HG03066 (cell line): ENCODE results near the gene KCTD13.
"Not testable (repeated sequence)": the region's sequence is repeated elsewhere in the genome, so short reads cannot be mapped to it uniquely, and the experiment has no call there.

Experiments
- ATAC-seq: cut with Tn5 transposase; IDR thresholded peaks from one replicate; pipeline ENCODE4 v1.9.1; 2021; ENCODE audit warnings: low read depth; ENCODE audit not compliant: unreplicated experiment

The KCTD13 gene

DNA sequence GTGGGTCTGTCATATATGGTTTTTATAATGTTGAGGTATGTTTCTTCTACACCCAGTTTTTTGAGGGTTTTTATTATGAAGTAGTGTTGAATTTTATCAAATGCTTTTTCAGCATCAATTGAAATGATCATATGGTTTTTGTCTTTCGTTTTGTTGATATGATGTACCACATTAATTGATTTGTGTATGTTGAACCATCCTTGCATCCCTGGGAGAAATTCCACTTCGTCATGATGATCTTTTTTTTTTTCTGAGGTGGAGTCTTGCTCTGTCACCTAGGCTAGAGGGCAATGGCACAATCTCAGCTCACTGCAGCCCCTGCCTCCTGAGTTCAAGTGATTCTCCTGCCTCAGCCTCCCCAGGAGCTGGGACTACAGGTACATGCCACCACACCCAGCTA, 21.9 kb upstream of the KCTD13 start:
- ATAC-seq = no peak

DNA sequence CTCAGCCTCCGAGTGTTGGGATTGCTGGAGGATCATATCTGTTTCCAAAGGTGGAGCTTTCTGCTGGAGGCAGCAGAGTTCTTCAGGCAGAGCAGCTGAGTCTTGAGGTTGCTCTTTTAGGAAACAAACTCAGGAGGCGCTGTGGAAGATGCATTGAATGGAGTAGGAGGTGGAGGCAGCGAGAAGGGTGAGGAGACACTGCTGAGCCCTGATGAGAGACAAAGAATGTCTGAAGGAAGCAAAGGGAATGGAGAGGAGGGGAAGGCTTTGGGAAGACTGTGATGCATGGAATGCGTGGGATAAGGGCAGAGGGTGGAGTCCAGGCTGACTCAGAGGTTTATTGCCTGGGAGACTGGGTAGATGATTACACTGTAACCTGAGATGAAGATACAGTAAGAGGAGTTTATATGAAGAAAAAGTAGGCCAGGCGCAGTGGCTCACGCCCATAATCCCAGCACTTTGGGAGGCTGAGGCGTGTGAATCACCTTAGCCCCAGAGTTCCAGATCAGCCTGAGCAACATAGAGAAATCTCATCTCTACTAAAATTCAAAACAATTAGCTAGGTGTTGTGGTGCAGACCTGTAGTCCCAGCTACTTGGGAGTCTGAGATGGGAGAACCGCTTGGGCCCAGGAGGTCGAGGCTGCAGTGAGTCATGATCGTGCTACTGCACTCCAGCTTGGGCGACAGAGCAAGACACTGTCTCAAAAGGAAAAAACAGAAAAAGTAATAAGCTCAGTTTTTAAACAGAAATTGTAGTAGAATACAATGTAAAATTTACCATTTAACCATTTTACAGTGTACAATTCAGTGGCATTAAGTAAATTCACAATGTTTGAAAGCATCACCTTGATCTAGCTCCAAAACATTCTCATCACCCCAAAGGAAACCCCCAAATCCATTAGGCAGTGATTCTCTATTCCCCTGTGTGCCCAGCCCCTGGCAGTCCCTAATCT, 18.1 kb upstream of the KCTD13 start:
- no peak for ATAC-seq

GRCh38 chr16:29940656-29941055, 14.6 kb upstream of the KCTD13 start:
- ATAC-seq = no peak

DNA sequence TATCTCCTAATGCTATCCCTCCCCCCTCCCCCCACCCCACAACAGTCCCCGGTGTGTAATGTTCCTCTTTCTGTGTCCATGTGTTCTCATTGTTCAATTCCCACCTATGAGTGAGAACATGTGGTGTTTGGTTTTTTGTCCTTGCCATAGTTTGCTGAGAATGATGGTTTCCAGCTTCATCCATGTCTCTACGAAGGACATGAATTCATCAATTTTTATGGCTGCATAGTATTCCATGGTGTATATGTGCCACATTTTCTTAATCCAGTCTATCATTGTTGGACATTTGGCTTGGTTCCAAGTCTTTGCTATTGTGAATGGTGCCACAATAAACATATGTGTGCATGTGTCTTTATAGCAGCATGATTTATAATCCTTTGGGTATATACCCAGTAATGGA, 5.7 kb upstream of the KCTD13 start:
- ATAC-seq = not testable (repeated sequence)

DNA sequence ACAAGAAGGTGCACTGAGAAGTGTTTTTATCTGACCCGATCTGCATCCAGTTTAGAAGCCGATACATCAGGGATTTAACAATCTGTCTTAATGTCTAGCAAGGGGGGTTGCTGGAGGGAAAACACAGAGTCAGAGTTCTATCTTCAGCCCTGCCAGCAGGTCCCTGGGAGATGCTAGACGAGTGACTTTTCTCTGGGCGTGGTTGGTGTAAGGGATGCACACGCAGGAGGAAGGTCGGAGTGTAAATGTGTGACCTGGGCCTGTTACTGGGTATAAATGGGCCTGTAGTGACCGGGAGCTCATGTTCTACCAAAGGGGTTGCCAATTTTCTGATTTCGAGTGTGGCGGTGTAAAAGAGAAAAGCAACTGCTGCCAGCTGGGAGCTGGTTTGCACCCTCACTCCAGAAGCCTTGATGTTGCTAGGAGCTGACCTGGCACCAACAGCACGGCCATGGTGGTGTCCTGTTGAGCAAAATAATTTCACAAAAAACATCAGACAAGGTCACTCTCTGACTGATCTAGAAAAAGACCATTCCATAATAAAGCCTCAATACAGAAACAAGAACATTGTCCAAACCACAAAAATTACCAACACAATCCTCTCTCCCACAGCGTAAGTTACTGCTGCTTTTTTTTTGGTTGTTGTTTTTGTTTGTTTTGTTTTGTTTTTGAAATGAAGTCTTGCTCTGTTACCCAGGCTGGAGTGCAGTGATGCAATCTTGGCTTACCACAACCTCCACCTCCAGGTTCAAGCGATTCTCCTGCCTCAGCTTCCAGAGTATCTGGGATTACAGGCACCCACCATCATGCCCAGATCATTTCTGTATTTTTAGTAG, 1.3 kb upstream of the KCTD13 start:
- ATAC-seq = no peak

- no peak for ATAC-seq
Observed at GRCh38 chr16:29926711-29927052, 656 bp upstream of the KCTD13 start.

- no peak for ATAC-seq
Observed at GRCh38 chr16:29925105-29925756, 795 bp downstream of the KCTD13 start.

DNA sequence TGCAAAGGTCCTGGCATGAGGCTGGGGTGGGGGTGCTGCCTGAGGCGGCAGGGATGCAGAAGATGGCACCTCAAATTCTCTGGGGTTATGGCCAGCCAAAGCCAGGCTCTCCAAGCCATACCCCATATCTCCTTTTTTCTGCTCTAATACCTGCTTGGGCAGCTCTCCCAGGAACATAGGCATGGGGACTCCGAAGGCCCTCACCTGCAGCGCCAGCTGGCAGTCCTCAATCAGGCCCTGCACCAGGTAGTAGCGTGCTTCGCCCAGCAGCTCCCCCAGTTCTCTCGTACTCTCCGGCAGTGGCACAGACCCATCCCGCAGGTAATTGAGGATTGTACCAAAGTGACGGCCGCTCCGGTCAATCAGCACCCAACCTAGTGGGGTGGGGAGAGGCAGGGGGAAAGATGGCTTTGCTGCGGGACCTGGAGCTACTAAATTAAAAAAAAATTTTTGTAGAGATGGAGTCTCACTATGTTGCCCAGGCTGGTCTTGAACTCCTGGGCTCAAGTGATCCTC, 3.0 kb downstream of the KCTD13 start:
- ATAC-seq = no peak

- no peak for ATAC-seq
Observed at GRCh38 chr16:29922326-29922725, 3.7 kb downstream of the KCTD13 start.

GRCh38 chr16:29921034-29921385, 5.0 kb downstream of the KCTD13 start:
- no peak for ATAC-seq

- no peak for ATAC-seq
Observed at GRCh38 chr16:29920288-29921033, 5.6 kb downstream of the KCTD13 start.

DNA sequence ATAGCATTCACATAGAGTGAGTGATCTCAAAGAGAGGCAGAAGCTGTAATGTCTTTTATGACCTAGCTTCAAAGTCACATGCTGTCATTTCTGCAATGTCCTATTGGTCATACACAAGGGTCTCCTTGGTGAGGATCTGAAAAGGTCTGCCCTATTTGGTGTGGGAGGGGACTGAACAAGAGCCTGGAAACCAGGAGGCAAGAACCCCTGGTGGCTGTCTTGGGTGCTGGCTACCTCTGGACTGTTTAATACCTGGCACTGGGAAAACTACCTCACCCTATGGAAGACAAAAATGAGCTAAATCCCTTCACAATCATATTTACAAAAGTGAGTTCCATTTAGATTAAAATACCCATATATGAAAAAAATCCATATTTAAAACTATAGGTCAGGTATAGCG, 9.0 kb downstream of the KCTD13 start:
- ATAC-seq = no peak

GRCh38 chr16:29915590-29916247, 10.3 kb downstream of the KCTD13 start:
- no peak for ATAC-seq

DNA sequence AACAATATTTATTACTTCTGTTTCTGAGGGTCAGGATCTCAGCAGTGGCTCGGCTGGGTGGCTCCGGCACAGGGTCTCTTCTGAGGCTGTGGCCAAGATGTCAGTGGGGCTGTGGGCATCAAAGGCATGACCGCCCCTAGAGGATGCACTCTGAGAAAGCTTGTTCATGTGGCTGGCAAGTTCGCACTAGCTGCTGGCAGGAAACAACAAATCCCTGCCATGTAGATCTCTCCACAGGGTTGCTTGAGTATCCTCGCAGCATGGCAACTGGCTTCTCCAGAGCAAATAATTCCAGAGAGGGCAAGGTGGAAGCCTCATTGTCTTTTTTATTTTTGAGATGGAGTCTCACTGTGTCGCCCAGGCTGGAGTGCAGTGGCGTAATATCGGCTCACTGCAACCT, 12.5 kb downstream of the KCTD13 start:
- ATAC-seq = no peak

- ATAC-seq = no peak
Observed at GRCh38 chr16:29912087-29912486, 13.9 kb downstream of the KCTD13 start.

GRCh38 chr16:29911676-29912010, 14.4 kb downstream of the KCTD13 start:
- no peak for ATAC-seq

GRCh38 chr16:29910819-29911675, 15.0 kb downstream of the KCTD13 start:
- ATAC-seq = no peak

DNA sequence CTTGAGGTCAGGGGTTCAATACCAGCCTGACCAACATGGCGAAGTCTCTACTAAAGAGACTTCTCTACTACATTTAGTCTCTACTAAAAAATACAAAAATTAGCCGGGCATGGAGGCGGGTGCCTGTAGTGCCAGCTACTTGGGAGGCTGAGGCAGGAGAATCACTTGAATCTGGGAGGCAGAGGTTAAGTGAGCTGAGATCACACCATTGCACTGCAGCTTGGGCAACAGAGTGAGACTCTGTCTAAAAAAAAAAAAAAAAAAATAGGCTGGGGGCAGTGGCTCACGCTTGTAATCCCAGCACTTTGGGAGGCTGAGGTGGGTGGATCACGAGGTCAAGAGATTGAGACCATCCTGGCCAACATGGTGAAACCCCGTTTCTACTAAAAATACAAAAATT, 16.2 kb downstream of the KCTD13 start:
- not testable (repeated sequence) for ATAC-seq

GRCh38 chr16:29909391-29909790, 16.6 kb downstream of the KCTD13 start:
- ATAC-seq = no peak
